GM18511 (cell line): ENCODE results near the gene CYP2A7.
"Not testable (repeated sequence)": the region's sequence is repeated elsewhere in the genome, so short reads cannot be mapped to it uniquely, and the experiment has no call there.

Source experiments
- ATAC-seq: cut with Tn5 transposase; IDR thresholded peaks from one replicate; pipeline ENCODE4 v1.9.1; 2021; ENCODE audit warnings: mild to moderate bottlenecking, moderate library complexity; ENCODE audit not compliant: unreplicated experiment

CYP2A7 gene

GRCh38 chr19:40900521-40900920 lies 18.5 kb upstream of the CYP2A7 start:
- ATAC-seq: not testable (repeated sequence)

DNA sequence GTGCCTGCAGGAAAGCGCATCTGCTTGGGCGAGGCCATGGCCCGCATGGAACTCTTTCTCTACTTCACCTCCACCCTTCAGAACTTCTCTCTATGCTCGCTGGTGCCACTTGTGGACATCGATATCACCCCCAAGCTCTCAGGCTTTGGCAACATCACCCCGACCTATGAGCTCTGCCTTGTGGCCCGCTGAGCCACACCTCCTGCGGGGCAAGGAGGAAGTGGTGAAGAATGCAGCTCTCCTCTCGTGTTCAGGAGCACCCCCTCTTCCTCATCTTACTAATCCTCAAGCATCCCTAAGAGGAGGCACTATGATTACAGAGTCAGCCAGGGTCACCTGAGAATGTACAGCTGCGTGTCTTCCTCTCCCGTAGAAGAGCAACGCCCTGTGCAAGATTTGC lies 17.9 kb upstream of the CYP2A7 start:
- not testable (repeated sequence) for ATAC-seq

GRCh38 chr19:40896843-40897789 lies 15.1 kb upstream of the CYP2A7 start:
- ATAC-seq: not testable (repeated sequence)

- no peak for ATAC-seq
Observed at GRCh38 chr19:40896418-40896796, 14.4 kb upstream of the CYP2A7 start.

DNA sequence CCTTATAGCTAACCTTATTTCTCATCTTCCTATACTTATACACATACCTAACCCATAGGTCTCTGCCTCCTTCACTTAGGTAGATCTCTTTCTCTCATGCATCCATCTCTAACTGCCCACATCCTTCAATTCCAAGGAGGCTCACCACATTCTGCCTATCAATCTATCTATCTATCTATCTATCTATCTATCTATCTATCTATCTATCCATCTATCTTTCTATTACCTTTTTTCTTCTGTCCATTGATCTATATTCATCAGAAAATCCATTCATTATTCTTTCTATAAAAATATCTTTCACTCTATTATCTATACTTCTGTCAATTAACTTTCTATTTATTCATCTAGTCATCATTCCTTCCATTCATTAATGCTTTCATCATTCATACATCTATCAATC lies 11.1 kb upstream of the CYP2A7 start:
- ATAC-seq: no peak

GRCh38 chr19:40889366-40889765 lies 7.3 kb upstream of the CYP2A7 start:
- ATAC-seq: no peak

GRCh38 chr19:40888191-40888590 lies 6.2 kb upstream of the CYP2A7 start:
- ATAC-seq: no peak

GRCh38 chr19:40884187-40884931 lies 2.3 kb upstream of the CYP2A7 start:
- not testable (repeated sequence) for ATAC-seq

- ATAC-seq: not testable (repeated sequence)
Observed at GRCh38 chr19:40879349-40879748, 2.7 kb downstream of the CYP2A7 start.

DNA sequence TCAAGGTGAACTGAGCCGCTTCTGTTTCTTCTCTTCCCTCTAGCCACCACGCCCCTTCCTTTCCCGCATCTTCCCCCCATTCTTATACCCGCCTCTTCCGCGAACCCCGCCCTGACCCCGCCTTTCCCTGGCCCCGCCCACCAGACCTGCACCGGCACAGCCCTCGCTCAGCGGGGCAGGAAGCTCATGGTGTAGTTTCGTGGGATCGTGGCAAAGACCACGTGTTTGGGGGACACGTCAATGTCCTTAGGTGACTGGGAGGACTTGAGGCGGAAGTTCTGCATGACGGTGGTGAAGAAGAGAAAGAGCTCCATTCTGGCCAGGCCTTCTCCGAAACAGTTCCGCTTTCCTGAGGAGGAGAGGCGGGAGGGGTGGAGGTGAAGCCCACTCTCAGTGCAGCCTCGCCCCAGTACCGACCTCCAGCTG lies 6.5 kb downstream of the CYP2A7 start:
- ATAC-seq: not testable (repeated sequence)

- not testable (repeated sequence) for ATAC-seq
Observed at GRCh38 chr19:40874874-40875273, 7.2 kb downstream of the CYP2A7 start.

GRCh38 chr19:40873873-40874272 lies 8.2 kb downstream of the CYP2A7 start:
- not testable (repeated sequence) for ATAC-seq

DNA sequence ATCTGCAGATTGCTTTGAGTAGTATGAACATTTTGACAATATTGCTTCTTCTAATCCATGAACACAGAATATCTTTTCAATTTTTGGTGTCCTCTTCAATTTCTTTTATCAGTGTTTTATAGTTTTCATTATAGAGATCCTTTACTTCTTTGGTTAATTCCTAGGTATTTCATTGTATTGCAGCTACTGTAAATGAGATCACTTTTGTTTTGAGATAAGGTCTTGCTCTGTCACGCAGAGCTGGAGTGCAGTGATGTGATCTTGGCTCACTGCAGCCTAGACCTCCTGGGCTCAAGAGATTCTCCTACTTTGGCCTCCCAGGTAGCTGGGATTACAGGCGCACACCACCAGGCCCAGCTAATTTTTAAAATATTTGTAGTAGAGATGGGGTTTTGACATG lies 9.8 kb downstream of the CYP2A7 start:
- no peak for ATAC-seq

- ATAC-seq: no peak
Observed at GRCh38 chr19:40867701-40868100, 14.3 kb downstream of the CYP2A7 start.

DNA sequence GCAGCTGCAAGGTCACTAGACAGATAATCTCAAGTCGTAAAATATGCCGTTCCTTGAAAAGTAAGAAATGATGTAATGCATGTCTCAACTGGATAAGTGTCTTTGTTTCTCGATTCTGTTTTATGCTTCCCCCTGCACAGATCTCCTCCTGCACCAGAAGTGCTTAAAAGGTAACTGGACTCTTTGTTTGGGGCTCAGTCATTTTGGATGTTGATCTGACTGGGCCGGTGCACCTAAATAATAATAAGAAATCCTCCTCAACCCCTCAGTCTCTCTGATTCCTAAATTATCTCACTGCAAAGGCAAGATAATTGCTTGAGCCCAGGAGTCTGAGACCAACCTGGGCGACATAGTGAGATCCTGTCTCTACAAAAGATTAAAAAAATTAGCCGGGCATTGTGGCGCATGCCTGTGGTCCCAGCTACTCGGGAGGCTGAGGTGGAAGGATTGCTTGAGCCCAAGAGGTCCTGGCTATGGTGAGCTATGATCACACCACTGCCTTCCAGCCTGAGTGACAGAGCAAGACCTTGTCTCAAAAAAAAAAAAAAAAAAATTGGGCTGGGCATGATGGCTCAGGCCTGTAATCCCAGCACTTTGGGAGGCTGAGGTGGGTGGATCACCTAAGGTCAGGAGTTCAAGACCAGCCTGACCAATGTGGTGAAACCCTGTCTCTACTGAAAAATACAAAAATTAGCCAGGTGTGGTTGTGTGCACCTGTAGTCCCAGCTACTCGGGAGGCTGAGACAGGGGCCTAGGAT lies 17.1 kb downstream of the CYP2A7 start:
- ATAC-seq: not testable (repeated sequence)

DNA sequence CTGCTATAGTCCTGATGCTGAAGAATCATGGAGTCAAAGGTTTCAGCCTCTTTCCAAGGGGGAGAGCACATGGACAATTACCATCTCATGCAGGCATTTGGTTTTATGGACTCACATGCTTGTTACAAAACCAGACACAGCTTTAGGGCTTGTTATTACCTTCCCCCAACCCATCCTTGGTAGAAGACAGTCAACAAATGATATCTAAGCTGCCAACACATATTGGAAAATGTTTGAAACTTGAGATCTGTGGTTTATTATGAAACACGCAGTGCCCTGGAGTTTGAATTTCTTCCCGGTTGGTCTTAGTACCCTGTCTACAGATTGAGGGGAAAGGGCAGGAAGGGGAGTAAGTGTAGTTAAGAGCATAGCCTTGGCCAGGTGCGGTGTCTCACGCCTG lies 19.2 kb downstream of the CYP2A7 start:
- ATAC-seq: no peak

GRCh38 chr19:40862333-40862732 lies 19.7 kb downstream of the CYP2A7 start:
- no peak for ATAC-seq

DNA sequence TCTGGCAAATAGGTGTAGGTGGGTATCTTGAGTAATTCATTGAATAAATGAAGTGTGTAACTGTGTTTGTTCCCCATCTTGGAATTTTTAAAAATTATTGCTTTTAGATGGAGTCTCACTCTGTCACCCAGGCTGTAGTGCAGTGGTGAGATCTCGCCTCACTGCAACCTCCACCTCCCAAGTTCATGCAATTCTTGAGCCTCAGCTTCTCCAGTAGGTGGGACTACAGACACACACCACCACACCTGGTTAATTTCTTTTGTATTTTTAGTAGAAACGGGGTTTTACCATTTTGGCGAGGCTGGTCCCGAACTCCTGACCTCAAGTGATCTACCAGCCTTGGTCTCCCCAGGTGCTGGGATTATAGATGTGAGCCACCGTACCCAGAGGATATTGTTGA lies 23.9 kb downstream of the CYP2A7 start:
- ATAC-seq: no peak

DNA sequence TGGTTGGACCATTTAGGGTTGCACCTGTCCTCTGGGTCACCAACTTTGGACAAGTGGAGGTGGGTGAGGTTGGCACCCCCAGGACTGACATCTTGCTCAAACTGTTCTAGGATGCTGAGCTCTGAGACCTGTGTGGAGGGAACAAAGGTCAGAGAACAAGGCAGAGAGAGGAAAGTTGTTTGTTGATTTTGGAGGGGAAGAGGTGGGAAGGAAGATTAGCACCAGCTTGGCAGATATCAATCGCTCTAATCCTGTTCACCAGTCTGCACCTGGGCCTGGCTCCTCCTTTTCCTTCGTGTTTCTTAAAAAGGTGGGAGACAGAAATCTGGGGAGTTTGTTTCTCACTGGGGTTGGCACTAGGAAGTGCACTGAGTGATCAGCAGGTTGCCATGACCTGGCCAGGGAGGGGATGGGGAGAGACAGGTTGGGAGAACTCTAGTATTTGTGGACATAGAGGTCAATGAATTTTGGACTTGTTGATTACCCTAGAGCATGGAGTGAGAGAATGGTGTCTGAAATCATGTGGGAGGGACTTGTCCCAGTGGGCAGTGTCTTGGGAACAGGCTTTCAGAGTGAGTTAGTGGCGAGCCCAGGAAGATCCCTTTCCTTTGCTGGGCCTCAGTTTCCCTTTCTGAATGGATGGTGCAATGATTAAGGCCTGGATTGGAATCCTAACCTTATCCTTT lies 29.4 kb downstream of the CYP2A7 start:
- not testable (repeated sequence) for ATAC-seq

GRCh38 chr19:40850277-40850676 lies 31.8 kb downstream of the CYP2A7 start, which contains the start of gene CYP2A6:
Gene CYP2A6, minus strand, starts transcription at chr19:40850447. Its CDS starts 21 bp downstream, at chr19:40850426.
- not testable (repeated sequence) for ATAC-seq
